CD4-positive, alpha-beta T cell treated with Interleukin-2 at 100 ng/mL for 4 hours (primary cell): Measurements from ENCODE around the gene CIDEA.

Experiments
- DNase-seq: peaks from one replicate; pipeline ENCODE4 v3.0.0-alpha.2; 2020; ENCODE audit warnings: low spot score

CIDEA gene

DNA sequence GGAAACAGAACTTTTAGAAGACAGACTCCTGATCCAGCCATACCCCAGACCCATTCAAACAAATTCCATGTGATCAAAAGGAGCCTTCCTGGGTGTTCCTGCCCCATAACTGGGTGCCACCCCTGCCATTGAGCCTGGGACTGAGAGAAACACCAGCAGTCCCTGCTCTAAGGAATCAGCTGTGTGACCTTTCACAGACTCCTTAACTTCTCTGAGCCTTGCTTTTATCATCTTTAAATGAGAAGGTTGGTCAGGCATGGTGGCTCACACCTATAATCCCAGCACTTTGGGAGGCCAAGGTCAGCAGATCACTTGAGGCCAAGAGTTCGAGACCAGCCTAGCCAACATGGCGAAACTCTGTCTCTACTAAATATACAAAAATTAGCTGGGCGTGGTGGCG is 20.6 kb downstream of the CIDEA start:
- no peak for DNase-seq

- no peak for DNase-seq
Measured at GRCh38 chr18:12276736-12277554, 22.8 kb downstream of the CIDEA start.

DNA sequence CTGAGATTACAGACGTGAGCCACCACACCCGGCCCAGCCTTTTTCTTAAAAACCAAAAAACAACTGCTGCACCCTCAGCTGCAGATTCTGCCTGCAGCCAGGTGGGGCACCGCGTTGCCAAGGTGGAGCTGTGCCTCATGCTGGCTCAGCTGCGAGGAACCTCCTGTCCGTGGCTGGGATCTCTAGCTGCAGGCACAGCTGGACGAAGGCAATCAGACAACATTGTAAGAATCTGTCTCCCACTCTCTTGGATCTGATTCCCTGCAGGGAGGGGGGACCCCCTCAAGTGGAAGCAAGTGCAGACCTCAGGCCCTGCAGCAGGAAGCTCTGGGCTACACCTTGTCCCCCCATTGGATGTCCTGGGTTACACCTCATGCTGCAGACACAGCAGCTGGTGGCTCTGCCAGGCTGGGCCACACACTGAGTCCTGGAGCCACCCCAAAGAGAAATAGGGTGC is 24.1 kb downstream of the CIDEA start:
- no peak for DNase-seq

DNA sequence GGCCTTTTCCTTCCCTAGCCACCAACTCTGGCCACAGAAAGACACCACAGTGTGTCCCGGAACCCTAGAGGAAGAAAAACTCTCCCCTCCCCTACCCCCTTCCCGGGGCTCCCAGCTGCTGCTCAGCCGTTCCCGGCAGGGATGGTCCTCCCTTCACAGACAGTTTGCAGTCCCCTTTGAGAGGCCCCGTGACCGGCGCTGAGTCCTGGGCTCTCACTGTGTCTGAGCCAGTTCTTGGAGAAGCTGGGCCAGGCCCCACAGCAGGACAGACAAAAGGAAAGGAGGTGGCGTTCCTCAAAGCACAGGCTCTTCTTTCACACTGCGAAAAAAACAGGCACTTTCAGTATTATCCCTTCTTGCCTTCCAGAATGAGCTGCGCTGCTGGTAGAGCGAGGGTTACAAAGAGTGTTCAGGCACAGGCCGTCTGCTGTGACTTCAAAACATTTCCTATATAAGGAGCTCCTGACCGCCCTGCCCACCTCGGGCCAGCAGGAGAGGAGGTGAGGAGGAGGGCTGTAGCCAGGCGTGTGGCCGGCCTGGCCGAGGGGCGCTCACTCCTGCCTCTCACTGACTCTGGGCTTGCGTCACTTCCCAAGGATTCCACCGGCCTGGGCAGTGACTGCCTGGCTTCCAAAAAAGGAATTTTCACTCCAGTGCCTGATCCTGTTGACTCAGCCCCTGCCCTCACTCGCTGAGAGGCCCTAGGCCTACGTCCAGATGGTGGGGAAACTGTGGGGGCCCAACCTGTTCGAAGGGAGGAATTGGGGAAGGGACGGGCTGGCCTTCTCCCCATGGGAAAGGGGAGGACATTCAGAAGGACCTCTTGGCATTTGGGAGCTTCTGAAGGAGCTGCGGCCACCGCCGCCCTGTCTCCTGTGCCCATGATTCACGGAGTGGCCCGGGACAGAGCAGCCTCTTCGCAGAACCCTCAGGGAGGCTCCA is 24.9 kb downstream of the CIDEA start:
- no peak for DNase-seq

- no peak for DNase-seq
Measured at GRCh38 chr18:12279781-12280531, 25.8 kb downstream of the CIDEA start.

DNA sequence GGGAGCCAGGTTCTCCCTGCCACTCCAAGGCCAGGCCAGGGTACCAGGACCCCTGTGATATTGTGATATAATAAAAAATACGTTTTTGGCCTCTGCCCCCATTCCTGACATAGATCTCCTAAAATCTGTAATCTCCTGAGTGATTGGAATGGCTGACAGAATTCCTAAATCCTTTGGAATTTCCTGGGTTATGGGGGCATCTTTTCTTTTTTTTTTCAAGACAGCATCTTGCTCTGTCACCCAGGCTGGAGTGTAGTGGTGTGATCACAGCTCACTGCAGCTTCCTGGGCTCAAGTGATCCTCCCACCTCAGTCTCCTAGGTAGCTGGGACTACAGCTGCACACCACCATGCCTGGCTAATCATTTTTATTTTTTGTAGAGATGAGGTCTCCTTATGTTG is 27.7 kb downstream of the CIDEA start:
- DNase-seq = no peak

GRCh38 chr18:12282442-12283039 is 28.4 kb downstream of the CIDEA start:
- no peak for DNase-seq

GRCh38 chr18:12283256-12283655 is 29.1 kb downstream of the CIDEA start:
- no peak for DNase-seq

DNA sequence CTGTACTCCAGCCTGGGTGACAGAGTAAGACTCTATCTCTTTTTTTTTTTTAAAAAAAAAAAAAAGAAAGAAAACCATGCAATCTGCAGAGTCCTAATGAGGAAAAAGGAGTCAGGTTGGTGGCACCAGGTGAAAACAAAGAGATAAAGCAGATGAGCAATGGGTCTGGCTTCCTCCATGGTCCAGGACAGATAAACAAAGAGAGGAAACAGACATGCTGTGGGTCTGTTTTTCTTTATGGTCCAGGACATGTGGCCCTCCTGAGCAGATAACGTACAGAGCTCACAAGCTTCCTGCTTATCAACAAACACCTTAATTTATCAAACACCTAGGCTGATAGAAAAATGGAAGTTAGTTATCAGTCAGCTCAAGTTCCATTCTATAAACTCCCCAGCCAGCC is 29.5 kb downstream of the CIDEA start:
- DNase-seq = no peak

DNA sequence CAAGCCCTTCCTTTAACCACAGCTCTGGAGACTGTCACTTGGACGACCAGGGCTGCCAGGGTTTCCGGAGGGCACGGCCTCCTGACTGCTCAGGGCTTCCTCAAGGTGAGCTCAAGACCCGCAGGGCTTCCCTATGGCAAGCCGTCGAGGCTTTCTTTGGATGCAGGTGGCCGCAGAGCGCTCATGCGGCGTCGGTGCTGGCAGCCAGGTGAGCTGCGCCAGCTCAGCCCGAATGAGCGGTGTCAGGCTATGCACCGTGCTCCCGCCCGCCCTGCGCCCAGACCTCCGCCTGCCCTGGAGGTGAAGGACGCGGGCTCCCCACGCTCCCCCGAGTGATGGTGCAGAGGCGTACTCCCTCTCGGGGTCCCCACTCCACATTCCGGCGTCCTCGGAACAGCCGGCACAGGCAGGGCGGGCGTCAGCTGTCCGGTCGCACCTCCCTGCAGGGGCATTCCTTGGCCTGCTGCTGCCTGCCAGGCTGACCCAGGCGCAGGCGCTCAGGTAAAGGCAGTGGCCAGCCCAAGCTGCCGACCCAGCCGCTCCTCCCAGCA is 33.0 kb downstream of the CIDEA start:
- DNase-seq = no peak

- no peak for DNase-seq
Measured at GRCh38 chr18:12287684-12288402, 33.7 kb downstream of the CIDEA start.

DNA sequence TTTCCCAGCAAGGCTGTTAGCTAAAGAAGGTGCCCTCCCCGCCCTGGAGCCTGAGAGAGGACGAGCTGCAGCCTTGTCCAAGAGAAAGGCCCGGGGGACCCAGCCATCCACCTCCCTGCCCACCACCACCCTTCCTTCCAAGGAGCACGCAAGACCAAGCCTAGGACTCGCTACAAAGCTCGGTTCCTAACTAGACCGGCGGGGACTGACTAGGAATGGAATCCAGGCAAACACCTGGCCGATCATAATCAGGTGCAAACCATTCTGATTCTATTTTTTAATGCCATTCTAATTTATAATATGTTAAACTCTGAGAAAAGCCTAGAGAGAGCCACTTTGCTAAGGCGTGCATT is 34.2 kb downstream of the CIDEA start:
- DNase-seq = no peak

DNA sequence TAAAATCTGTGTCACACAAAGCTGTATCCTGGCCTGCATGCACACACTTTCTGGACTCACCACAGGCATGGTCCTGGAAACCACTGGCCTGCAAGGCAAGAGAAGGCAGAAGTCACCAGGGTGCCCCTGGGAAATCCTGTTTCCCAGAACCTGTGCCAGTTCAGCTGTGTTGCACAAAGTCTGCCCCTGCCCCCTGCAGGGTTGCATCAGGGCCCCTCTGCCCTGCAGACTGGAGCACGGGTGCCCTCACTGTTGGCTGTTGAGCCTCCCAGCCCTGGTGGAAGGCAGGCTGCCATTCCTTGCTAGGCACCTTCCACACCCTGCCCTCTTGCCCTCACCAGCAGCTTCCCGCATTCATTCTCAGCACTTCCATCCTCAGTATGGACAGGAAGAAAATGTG is 35.9 kb downstream of the CIDEA start:
- DNase-seq = no peak

GRCh38 chr18:12291161-12291560 is 37.0 kb downstream of the CIDEA start:
- no peak for DNase-seq

DNA sequence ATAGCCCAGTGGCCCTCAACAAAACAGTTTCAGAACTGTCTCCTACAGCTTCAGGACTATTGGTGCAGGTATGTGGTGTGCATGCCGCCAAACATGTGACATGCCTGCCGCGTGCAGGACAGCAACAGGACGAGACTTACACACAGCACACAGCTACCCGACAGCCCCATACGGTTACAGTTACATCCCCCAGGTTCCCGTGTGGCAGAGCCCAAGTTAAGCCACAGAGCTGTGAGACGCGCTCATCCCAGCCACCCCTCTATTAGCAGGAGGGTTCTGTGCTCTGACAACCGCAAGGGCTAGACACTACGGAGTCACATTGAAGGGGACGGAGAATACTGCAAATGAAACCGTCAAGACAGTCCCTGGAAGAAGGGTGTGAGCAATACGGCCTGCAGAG is 37.5 kb downstream of the CIDEA start:
- DNase-seq = no peak

GRCh38 chr18:12293831-12294230 is 39.7 kb downstream of the CIDEA start:
- no peak for DNase-seq

- no peak for DNase-seq
Measured at GRCh38 chr18:12295389-12296086, 41.4 kb downstream of the CIDEA start.

- no peak for DNase-seq
Measured at GRCh38 chr18:12296087-12296403, 41.9 kb downstream of the CIDEA start.

- no peak for DNase-seq
Measured at GRCh38 chr18:12296457-12296856, 42.3 kb downstream of the CIDEA start.

DNA sequence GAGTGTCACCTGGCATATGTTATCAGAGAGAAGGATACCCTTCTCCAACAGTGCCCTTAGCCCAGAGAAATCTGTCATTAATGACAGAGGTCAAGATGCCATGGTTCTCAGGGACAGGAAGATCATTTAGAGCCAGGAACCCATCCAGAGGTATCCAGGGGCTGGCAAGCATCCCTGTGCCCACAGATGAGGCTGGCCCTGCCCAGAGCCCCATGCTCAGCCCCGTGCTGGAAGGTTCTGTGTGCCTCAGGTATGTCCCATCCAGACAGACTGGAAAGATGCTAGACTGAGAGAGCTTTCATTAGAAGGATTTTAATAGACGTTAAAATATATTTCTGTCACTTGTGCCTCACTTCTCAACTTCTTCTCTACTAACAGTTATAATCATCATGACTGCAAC is 45.7 kb downstream of the CIDEA start:
- no peak for DNase-seq
